Measurements from ENCODE around the gene LHCGR. TPM values are rescaled to one million over a fixed set of nuclear protein-coding genes. Genes with fewer than 3 reads are reported as not detected.

The LHCGR gene
- total and polyA plus RNA-seq, 2 experiments from 2014 or later = 0.45 to 0.66 TPM

GRCh38 chr2:48728295-48728694 is 27.2 kb downstream of the LHCGR start (continued):
- TF ChIP-seq, protein P1, sequence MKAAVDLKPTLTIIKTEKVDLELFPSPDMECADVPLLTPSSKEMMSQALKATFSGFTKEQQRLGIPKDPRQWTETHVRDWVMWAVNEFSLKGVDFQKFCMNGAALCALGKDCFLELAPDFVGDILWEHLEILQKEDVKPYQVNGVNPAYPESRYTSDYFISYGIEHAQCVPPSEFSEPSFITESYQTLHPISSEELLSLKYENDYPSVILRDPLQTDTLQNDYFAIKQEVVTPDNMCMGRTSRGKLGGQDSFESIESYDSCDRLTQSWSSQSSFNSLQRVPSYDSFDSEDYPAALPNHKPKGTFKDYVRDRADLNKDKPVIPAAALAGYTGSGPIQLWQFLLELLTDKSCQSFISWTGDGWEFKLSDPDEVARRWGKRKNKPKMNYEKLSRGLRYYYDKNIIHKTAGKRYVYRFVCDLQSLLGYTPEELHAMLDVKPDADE (IDR thresholded peaks at IDR 0.05) = no peak
- TF ChIP-seq EZH2phosphoT487 (IDR thresholded peaks at IDR 0.05; ENCODE audit: unreplicated experiment) (no peak), NANOG (IDR thresholded peaks at IDR 0.05; ENCODE audit: borderline replicate concordance) (no peak)
- TF ChIP-seq, protein P2, sequence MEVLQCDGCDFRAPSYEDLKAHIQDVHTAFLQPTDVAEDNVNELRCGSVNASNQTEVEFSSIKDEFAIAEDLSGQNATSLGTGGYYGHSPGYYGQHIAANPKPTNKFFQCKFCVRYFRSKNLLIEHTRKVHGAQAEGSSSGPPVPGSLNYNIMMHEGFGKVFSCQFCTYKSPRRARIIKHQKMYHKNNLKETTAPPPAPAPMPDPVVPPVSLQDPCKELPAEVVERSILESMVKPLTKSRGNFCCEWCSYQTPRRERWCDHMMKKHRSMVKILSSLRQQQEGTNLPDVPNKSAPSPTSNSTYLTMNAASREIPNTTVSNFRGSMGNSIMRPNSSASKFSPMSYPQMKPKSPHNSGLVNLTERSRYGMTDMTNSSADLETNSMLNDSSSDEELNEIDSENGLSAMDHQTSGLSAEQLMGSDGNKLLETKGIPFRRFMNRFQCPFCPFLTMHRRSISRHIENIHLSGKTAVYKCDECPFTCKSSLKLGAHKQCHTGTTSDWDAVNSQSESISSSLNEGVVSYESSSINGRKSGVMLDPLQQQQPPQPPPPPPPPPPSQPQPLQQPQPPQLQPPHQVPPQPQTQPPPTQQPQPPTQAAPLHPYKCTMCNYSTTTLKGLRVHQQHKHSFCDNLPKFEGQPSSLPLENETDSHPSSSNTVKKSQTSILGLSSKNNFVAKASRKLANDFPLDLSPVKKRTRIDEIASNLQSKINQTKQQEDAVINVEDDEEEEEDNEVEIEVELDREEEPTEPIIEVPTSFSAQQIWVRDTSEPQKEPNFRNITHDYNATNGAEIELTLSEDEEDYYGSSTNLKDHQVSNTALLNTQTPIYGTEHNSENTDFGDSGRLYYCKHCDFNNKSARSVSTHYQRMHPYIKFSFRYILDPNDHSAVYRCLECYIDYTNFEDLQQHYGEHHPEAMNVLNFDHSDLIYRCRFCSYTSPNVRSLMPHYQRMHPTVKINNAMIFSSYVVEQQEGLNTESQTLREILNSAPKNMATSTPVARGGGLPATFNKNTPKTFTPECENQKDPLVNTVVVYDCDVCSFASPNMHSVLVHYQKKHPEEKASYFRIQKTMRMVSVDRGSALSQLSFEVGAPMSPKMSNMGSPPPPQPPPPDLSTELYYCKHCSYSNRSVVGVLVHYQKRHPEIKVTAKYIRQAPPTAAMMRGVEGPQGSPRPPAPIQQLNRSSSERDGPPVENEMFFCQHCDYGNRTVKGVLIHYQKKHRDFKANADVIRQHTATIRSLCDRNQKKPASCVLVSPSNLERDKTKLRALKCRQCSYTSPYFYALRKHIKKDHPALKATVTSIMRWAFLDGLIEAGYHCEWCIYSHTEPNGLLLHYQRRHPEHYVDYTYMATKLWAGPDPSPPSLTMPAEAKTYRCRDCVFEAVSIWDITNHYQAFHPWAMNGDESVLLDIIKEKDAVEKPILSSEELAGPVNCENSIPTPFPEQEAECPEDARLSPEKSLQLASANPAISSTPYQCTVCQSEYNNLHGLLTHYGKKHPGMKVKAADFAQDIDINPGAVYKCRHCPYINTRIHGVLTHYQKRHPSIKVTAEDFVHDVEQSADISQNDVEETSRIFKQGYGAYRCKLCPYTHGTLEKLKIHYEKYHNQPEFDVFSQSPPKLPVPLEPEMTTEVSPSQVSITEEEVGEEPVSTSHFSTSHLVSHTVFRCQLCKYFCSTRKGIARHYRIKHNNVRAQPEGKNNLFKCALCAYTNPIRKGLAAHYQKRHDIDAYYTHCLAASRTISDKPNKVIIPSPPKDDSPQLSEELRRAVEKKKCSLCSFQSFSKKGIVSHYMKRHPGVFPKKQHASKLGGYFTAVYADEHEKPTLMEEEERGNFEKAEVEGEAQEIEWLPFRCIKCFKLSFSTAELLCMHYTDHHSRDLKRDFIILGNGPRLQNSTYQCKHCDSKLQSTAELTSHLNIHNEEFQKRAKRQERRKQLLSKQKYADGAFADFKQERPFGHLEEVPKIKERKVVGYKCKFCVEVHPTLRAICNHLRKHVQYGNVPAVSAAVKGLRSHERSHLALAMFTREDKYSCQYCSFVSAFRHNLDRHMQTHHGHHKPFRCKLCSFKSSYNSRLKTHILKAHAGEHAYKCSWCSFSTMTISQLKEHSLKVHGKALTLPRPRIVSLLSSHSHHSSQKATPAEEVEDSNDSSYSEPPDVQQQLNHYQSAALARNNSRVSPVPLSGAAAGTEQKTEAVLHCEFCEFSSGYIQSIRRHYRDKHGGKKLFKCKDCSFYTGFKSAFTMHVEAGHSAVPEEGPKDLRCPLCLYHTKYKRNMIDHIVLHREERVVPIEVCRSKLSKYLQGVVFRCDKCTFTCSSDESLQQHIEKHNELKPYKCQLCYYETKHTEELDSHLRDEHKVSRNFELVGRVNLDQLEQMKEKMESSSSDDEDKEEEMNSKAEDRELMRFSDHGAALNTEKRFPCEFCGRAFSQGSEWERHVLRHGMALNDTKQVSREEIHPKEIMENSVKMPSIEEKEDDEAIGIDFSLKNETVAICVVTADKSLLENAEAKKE (CRISPR knock-in tag; IDR thresholded peaks at IDR 0.05) = no peak

DNA sequence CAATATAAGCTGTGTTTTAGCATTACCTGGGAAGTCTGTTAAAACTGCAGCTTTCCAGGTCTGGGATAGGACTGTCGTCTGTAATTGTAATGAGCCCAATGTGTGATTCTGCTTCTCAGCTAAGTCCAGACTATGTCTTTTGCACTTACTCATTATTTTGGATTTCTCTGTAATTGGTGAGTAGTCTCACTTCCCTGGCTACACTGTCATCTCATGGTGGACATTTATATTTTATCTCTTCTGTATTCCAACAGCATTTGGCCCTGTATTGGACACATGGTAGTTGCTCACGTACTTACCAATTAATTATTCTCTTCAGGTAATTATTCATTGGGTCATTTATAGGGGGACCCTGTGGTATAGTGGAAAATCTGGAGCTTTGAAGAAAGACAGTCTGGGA is 28.0 kb downstream of the LHCGR start:
- DNase-seq (ENCODE audit: low spot score) = no peak
- Mint-ChIP-seq H3K4me3 (no peak overlapping the region), H3K36me3 (ENCODE audit: low read depth) (no peaks in the 10 kb centered on the region), H3K27ac (no peak overlapping the region), H3K4me1 (peaks cover 21% of the 10 kb centered on the region), H3K9me3 (no peaks in the 10 kb centered on the region), H3K27me3 (ENCODE audit: insufficient read depth, low read depth, poor library complexity) (peaks cover 2% of the 10 kb centered on the region)
- Histone ChIP-seq H3K27ac (ENCODE audit: low read depth) (no peak overlapping the region), H3K79me2 (replicated peaks; ENCODE audit: insufficient read depth) (no peaks in the 10 kb centered on the region), H4K20me1 (replicated peaks; ENCODE audit: insufficient read depth) (no peaks in the 10 kb centered on the region), H3K36me3 (ENCODE audit: insufficient read depth) (no peaks in the 10 kb centered on the region), H3K27me3 (ENCODE audit: insufficient read depth) (no peaks in the 10 kb centered on the region), H3F3A (replicated peaks; ENCODE audit: low read depth) (no peaks in the 10 kb centered on the region), H2AFZ (no peak overlapping the region), H3K4me3 (no peak overlapping the region), H3K4me2 (no peak overlapping the region), H3K9me2 (ENCODE audit: insufficient read depth) (no peaks in the 10 kb centered on the region), H3K4me1 (ENCODE audit: insufficient read depth) (peaks cover 16% of the 10 kb centered on the region; the same call in 1 of the 2 replicates)
- ATAC-seq = no peak
- TF ChIP-seq CREB1 (CRISPR knock-in tag; IDR thresholded peaks at IDR 0.05; ENCODE audit: low read depth) (no peak), REST (IDR thresholded peaks at IDR 0.05; ENCODE audit: unreplicated experiment) (no peak)

Measured in GM23338 (cell line).